Stimulated activated CD4-positive, alpha-beta T cell treated with anti-CD3 and anti-CD28 coated beads, Interleukin-4, amount 100 ng/mL, for 24 hours (primary cell): ENCODE measurements around the gene TMEM8B.
"Not testable (repeated sequence)": the region's sequence is repeated elsewhere in the genome, so short reads cannot be mapped to it uniquely, and the experiment has no call there.

Source experiments
- DNase-seq: peaks from one replicate; pipeline ENCODE4 v3.0.0-alpha.2; 2020

Gene TMEM8B

DNA sequence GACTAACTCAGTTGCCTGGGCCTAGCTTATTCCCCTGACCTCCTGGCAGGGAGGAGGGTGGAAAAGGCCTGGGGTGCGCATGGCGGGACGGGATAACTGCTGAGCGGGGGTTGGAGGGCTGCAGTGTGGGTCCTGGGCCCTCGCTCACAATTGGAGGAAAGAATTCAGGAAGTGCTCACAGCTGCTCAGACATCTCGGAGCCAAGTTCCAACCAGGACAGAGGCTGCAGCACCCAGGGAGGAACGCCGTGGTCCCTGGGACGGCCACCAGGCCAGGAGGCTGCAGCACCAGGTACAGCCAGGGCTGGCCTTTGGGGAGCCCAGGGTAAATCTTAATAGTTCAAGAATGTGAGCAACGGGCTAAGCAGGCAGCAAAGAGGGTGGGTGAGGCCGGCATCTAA is 80.2 kb downstream of the TMEM8B start, which contains the start of gene SPAAR:
SPAAR (plus strand) TSS at position 217 of the 400 bp plus-strand sequence. CDS start 974 bp downstream, outside the sequence.
- DNase-seq, result no peak

GRCh38 chr9:35909687-35910612 is 80.9 kb downstream of the TMEM8B start:
- DNase-seq, result no peak

GRCh38 chr9:35910613-35911359 is 81.8 kb downstream of the TMEM8B start:
- peak; percentile 43 for DNase-seq

GRCh38 chr9:35911690-35912089 is 82.7 kb downstream of the TMEM8B start:
- no peak for DNase-seq

GRCh38 chr9:35912791-35913400 is 83.9 kb downstream of the TMEM8B start:
- DNase-seq, result no peak

- DNase-seq, result not testable (repeated sequence)
Observed at GRCh38 chr9:35913429-35913828, 84.4 kb downstream of the TMEM8B start.

DNA sequence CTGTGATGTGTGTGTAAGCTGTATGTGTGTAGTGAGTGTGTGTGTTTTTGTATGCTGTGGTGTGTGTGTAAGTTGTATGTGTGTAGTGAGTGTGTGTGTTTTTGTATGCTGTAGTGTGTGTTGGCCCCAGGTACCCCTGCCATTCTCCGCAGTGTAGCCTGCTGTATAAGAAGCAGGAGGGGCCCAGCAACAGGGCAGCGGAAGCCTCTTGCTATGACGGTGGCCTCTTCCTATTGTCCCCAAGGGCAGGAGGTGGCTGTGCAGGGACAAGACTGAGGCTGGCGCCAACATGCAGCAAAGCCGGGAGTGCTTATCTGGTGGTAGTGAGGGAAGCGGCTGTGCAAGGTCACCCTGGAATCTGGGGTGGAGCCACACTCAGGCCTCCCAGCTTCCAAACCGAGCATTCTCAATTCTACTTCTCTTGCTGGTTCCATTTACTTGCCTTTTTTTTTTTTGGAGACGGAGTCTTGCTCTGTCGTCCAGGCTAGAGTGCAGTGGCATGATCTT is 85.3 kb downstream of the TMEM8B start:
- DNase-seq, result no peak
